NK-92 (cell line): Measurements from ENCODE around the gene CELSR1.

Experiments used
- DNase-seq: peaks from one replicate; lab custom pipeline; 2025; ENCODE audit not compliant: unreplicated experiment; lab: John Stamatoyannopoulos, UW

The CELSR1 gene

GRCh38 chr22:46354176-46354992 lies 183.0 kb downstream of the CELSR1 start:
- DNase-seq, result no peak

GRCh38 chr22:46353483-46354105 lies 183.8 kb downstream of the CELSR1 start:
- no peak for DNase-seq

DNA sequence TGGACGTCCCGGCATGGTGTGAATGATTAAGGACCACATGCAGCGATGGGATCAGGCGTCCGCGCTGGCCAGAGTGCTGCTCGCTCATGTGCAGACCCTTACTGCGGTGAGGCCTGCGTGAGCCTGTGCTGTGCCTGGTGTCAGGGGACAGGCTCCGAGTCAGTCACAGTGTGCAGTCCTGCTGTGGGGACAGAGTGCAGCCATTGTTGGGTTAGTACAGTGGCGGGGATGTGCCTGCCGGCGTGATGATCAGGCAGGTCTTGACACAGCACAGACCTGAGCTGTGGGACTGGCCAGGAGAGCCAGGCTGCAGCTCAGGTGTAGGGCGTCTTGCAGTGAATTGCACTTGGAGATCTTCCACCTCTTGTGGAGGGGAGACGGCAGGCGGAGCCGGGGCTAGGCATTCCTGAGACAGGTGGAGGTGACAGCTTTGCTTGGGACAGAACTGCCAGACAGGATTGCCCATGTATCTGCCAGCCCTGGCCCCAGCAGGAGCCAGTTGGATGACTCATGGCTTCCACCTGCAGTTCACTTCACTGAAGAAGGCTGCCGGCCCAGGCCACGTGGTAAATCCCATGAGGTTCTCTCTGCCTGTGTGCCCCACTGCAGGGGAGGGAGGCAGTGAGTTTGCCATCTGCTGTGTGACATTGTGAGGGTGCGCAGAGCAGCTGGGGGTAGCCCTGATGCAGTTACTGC lies 184.6 kb downstream of the CELSR1 start:
- no peak for DNase-seq

GRCh38 chr22:46352276-46352675 lies 185.1 kb downstream of the CELSR1 start:
- DNase-seq, result no peak

DNA sequence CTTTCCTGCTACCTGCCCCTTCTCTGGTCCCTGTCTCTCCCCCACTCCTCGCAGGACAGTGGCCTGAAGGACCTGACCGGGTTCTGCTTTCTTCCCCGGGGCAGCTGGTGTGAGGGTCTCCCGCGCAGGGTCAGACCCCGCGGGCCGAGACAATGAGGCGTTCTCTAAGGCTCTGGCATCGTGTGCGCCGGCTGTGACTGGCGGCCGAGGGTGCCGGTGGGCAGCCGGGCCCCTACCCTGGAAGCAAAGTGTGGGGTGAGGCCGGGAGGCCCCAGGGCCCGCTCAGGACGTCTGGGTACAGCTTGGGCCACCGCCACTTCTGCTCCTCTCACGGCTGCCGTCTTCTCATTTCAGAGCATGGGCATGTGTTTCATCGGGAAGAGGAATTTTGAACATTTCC lies 185.7 kb downstream of the CELSR1 start:
- no peak for DNase-seq

GRCh38 chr22:46351131-46351735 lies 186.2 kb downstream of the CELSR1 start:
- no peak for DNase-seq

GRCh38 chr22:46350646-46351045 lies 186.8 kb downstream of the CELSR1 start:
- no peak for DNase-seq

GRCh38 chr22:46350121-46350520 lies 187.3 kb downstream of the CELSR1 start:
- no peak for DNase-seq

DNA sequence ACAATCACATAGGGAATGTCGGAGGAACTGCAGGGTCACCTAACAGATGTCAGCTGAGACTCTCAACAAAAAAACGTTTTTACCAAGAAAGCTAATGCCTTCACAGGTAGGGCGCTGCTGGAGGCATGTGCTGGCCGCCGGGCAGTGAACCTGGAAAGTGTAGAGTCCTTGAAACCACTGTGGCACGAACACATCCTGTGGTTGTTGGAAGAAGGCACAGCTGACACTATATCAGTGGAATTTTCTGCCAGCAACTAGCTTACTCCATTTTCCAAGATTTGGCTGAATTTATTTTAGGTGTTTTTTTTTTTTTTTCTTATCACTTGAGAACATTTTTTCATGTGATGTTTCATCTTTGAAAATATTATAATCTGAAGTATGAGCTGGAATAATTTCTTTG lies 187.7 kb downstream of the CELSR1 start:
- no peak for DNase-seq

- no peak for DNase-seq
These were observed 188.2 kb downstream of the CELSR1 start for GRCh38 chr22:46349238-46349637.

- DNase-seq, result no peak
These were observed 189.2 kb downstream of the CELSR1 start for GRCh38 chr22:46348099-46348695.

GRCh38 chr22:46347646-46348045 lies 189.8 kb downstream of the CELSR1 start:
- no peak for DNase-seq

- no peak for DNase-seq
These were observed 190.6 kb downstream of the CELSR1 start for GRCh38 chr22:46346680-46347405.

GRCh38 chr22:46340676-46341075 lies 196.7 kb downstream of the CELSR1 start:
- no peak for DNase-seq

GRCh38 chr22:46339956-46340355 lies 197.5 kb downstream of the CELSR1 start:
- no peak for DNase-seq

DNA sequence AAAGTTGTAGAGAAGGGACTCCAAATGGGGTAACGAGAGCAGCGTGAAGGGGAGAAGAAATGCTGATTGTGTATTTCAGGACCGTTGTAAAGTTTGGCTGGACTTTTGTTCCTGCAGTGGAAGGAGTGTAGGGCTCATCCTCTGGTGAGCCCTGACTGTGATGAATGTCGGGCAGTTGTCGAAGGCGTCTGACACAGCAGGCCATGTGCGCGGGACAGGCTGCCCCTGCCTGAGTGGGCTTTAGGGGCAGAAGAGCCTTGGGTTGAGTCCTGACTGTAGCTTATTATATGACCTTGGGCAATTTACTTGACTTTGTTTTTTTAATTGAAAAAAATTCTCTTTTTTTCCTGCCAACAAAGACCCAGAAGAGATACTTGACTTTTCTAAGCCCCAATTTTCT lies 198.8 kb downstream of the CELSR1 start:
- DNase-seq, result no peak

- DNase-seq, result no peak
These were observed 199.6 kb downstream of the CELSR1 start for GRCh38 chr22:46337870-46338269.

DNA sequence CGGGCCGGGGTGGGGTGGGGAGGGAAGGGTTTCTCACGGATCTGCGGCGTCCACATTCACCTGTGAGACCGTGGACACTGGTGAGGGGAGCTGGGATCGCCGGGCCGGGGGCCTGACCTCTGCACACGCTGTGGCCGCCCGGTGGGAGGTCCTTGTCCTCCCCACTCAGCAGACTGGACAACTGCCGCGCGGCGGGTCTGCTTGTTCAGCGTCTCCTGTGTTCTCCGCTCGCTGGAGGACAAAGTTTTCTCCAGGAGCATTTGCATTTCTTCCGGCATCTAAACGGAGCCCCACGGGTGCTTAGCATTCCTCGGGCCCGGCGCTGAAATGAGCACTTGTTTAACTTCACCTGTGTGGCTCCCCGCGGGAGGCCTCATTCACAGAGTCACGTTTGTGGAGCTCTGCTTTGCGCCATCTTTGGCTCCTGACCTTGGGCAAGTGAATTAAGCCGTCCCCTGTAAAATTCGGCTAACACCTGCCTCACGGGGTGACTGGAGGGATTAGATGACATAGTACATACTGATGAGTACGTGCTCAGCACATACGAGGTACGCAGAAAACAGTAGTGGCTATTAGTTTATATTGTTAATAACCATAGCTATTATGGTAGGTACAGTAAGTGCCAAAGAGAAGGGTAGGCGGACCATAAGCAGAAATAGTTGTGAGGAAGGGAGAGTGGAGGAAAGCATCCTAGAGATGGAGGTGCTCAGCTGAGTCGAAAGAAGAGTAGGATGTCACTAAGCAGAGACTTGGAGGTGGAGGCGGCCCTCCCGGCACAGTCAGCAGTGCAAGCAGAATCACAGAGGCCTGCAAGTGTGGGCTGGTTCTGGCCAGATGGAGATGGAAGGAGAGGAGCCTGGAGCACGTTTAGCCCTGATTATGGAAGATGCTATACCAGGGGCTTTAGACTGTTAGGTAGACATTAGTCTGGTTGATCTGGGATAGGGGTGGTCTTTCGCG lies 201.0 kb downstream of the CELSR1 start:
- no peak for DNase-seq
